Islet precursor cell (in vitro differentiated cells): ENCODE data around the gene C11orf42.

ENCODE experiments used
- DNase-seq: peaks from one replicate; pipeline ENCODE4 v3.0.0-alpha.2; 2018

Gene C11orf42

GRCh38 chr11:6260207-6260726, 54.9 kb downstream of the C11orf42 start:
- no peak for DNase-seq
